ENCODE results near the gene CCDC85A. TPM values are rescaled to one million over a fixed set of nuclear protein-coding genes. Genes with fewer than 3 reads are reported as not detected.

The CCDC85A gene
- total RNA-seq, 2 experiments from 2014 or later = not detected

DNA sequence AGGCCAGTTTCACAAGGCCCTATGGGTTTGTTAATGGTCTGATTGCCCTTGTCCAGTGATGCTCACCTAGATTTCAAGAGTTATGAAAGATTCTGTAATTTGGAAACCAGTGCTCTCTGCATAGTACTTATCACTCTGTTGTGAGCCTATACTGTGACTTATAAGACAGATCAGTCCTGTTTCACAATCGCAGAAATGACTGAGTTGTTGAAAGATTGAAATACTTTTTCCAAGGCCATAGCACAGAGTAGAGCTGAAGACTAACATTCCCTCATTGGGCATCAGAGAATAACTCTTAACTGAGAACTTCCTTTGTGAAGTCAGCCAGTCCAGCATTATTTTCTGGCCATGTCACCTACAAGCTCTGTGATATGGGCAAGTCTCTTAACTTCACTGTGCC lies 44.0 kb downstream of the CCDC85A start:
- Mint-ChIP-seq H3K4me1 (ENCODE audit: low read depth) (no peaks in the 10 kb centered on the region), H3K27me3 (ENCODE audit: low read depth) (no peaks in the 10 kb centered on the region), H3K36me3 (ENCODE audit: low read depth) (no peaks in the 10 kb centered on the region), H3K9me3 (ENCODE audit: insufficient read depth) (no peaks in the 10 kb centered on the region), H3K27ac (no peak overlapping the region), H3K4me3 (no peak overlapping the region)
- DNase-seq = no peak
- ATAC-seq = no peak
- CTCF ChIA-PET = no interaction called here
- POLR2A ChIA-PET = no interaction called here

DNA sequence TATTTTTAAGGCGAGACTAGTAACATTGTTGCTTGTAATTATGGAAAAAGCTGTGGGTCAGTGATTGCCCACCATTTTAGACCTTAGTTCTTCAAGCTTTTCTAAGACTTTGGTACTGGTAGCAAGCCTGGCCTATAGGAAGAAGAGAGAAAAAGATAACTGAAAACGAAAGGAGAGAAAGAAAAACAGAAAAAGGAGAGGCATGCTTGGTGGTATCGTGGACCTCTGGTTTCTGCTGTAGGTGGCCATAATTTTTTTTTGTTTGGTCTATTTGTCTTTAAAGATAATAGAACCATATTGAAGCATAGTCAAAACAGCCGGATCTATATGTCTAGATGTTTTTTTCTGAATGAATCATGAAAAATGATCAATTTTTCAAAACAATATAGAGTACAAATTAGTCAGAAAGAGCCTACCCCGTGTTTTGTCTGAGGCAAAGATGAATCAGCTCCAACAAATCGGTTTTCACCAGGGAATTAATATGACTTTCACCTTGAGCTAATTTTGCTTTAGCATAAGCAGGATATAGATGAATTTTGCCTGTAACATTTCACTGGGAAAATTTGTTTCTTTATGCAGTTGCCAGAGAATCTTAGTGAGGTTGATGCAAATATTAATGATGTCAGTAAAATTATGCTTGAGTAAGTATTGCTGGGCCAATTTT lies 45.7 kb downstream of the CCDC85A start:
- H3K36me3 Mint-ChIP-seq (ENCODE audit: low read depth) = no peaks in the 10 kb centered on the region
- ChIA-PET CTCF (no interaction called here), POLR2A (no interaction called here)
- no peak overlapping the region for H3K27ac Mint-ChIP-seq
- H3K27me3 Mint-ChIP-seq (ENCODE audit: low read depth) = no peaks in the 10 kb centered on the region
- no peaks in the 10 kb centered on the region for H3K9me3 Mint-ChIP-seq (ENCODE audit: insufficient read depth)
- ATAC-seq = no peak
- H3K4me1 Mint-ChIP-seq (ENCODE audit: low read depth) = no peaks in the 10 kb centered on the region
- no peak overlapping the region for H3K4me3 Mint-ChIP-seq
- no peak for DNase-seq

DNA sequence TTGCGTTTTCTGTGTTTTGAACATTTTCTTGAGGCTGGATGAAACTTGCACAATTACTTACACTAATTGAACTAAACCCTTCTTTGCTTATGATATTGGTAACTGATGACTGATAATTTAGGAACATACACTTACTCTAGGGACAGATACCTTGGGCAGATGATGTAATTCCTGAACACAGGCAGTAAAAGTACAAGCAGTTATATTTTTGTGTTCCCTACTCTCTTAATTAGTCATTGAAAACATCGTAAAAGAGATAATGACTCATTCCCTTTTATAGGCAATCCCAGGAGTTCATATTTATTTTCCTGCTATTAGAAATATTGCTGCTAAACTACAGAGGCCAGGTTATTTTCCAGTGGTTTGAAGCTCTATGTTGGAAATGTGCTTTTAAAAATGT lies 46.4 kb downstream of the CCDC85A start:
- DNase-seq (no peak), ATAC-seq (no peak)
- H3K27me3 Mint-ChIP-seq (ENCODE audit: low read depth) = no peaks in the 10 kb centered on the region
- H3K27ac Mint-ChIP-seq = no peak overlapping the region
- H3K4me1 Mint-ChIP-seq (ENCODE audit: low read depth) = no peaks in the 10 kb centered on the region
- no peaks in the 10 kb centered on the region for H3K9me3 Mint-ChIP-seq (ENCODE audit: insufficient read depth)
- no peaks in the 10 kb centered on the region for H3K36me3 Mint-ChIP-seq (ENCODE audit: low read depth)
- H3K4me3 Mint-ChIP-seq = no peak overlapping the region
- ChIA-PET CTCF (no interaction called here), POLR2A (no interaction called here)

DNA sequence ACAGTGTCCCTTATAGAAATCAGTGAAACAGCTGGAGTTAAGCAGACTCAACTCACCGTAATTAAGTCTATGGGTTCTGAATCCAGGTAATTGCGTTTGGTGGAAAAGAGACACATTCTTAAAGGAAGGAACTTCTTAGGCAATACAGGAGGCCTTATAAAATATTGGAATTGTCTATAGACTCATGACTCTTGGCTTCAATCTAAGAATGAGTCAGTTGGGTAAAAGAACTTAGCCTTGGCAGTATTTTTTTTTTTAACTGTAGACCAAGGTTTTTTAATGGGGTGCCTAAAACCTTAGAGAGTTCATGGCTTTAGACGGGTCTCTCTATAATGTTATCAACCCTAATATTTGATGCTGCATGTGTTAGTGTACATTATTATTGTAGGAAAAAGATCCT lies 47.6 kb downstream of the CCDC85A start:
- H3K4me1 Mint-ChIP-seq (ENCODE audit: low read depth) = no peaks in the 10 kb centered on the region
- H3K4me3 Mint-ChIP-seq = no peak overlapping the region
- no peaks in the 10 kb centered on the region for H3K36me3 Mint-ChIP-seq (ENCODE audit: low read depth)
- ATAC-seq (no peak), DNase-seq (no peak)
- H3K27ac Mint-ChIP-seq = no peak overlapping the region
- H3K9me3 Mint-ChIP-seq (ENCODE audit: insufficient read depth) = no peaks in the 10 kb centered on the region
- POLR2A ChIA-PET = no interaction called here
- H3K27me3 Mint-ChIP-seq (ENCODE audit: low read depth) = no peaks in the 10 kb centered on the region
- CTCF ChIA-PET = no interaction called here

DNA sequence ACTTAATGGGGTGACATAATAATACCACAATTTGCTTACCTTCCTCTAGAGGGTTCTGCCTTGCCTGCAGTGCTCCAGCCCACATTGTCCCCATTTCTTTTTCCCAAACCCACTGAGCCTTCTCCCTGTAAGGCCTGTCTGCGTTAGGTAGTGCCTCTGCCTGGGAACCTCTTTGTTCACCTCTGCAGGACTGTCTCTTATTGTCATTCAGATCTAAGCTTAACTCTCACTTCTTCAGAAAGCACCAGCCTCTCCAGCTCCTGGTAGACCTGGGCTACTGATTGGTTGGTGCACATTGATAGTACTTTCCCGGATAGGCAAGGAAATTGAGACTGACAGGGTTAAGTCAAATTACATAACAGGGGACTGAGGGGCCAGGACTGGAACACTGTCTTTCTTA lies 49.1 kb downstream of the CCDC85A start:
- POLR2A ChIA-PET = no interaction called here

DNA sequence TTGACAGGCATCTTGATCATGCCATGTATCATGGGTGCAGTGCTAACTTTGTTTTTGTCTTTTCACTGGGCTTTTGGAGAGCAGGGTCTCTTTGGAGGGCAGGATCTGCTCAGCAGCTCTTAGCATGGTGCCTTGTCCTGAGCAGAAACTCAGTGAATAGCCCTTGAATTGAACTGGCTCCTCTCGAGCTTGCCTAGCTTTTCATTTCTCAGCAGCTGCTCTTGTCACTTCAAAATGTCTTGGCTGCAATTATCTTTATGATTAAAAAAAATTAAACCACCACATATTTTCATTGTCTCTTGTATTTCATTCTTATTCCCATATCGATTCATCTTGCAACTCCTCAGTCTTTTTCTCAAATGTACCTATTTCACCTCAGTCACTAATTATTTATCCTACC lies 50.5 kb downstream of the CCDC85A start:
- H3K27me3 Mint-ChIP-seq (ENCODE audit: low read depth) = no peaks in the 10 kb centered on the region
- no peaks in the 10 kb centered on the region for H3K36me3 Mint-ChIP-seq (ENCODE audit: low read depth)
- POLR2A ChIA-PET = no interaction called here
- DNase-seq (no peak), ATAC-seq (no peak)
- no peak overlapping the region for H3K27ac Mint-ChIP-seq
- H3K4me3 Mint-ChIP-seq = no peak overlapping the region
- H3K9me3 Mint-ChIP-seq (ENCODE audit: insufficient read depth) = no peaks in the 10 kb centered on the region
- no peaks in the 10 kb centered on the region for H3K4me1 Mint-ChIP-seq (ENCODE audit: low read depth)
- CTCF ChIA-PET = no interaction called here

More for the DNA sequence above, 49.1 kb downstream of the CCDC85A start:
- Mint-ChIP-seq H3K4me1 (ENCODE audit: low read depth) (no peaks in the 10 kb centered on the region), H3K27ac (no peak overlapping the region), H3K4me3 (no peak overlapping the region), H3K36me3 (ENCODE audit: low read depth) (no peaks in the 10 kb centered on the region), H3K9me3 (ENCODE audit: insufficient read depth) (no peaks in the 10 kb centered on the region), H3K27me3 (ENCODE audit: low read depth) (no peaks in the 10 kb centered on the region)
- DNase-seq = no peak
- no peak for ATAC-seq
- CTCF ChIA-PET = no interaction called here

DNA sequence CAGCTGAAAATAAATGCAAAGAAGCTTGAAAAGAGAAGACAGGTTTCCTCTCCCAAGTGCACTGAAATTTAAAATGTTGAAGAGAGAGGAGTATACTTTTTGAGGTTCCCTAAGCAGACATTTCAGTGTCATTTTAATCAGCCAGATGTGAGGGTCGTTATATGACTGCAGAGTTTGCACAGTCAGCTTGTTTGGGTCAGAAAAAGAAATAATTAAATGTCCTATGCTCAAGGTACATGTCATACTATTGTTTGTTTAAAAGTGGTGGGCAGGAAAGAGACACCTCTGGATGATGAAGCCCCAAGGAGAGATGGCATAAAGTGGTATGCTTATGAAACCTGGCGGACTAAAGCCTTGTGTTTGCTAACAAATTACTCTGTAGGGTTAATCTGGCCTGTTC lies 55.2 kb downstream of the CCDC85A start:
- CTCF ChIA-PET = no interaction called here
- H3K4me1 Mint-ChIP-seq (ENCODE audit: low read depth) = no peaks in the 10 kb centered on the region
- POLR2A ChIA-PET = no interaction called here
- H3K9me3 Mint-ChIP-seq (ENCODE audit: insufficient read depth) = no peaks in the 10 kb centered on the region
- no peak for DNase-seq
- no peaks in the 10 kb centered on the region for H3K36me3 Mint-ChIP-seq (ENCODE audit: low read depth)
- ATAC-seq = no peak
- no peak overlapping the region for H3K27ac Mint-ChIP-seq
- no peaks in the 10 kb centered on the region for H3K27me3 Mint-ChIP-seq (ENCODE audit: low read depth)
- H3K4me3 Mint-ChIP-seq = no peak overlapping the region

DNA sequence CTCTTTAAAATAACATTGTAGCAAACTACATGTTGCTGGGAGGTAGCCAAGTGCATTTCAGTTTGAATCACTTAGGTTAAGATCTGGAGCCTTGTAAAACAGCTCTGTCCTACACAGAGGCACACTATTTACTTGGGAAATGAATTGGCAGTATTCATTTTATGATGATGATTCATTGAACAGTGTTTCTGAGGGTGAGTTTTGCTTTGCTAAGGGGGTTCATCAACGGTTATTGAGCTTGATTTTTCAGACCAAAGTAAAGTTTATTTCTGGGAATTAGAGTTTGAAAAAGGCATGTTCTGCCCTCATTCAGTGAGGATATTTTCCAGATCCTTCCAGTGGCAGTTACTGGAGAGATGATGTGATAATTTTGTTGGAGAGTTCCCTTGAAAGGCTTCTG lies 55.6 kb downstream of the CCDC85A start:
- ChIA-PET CTCF (no interaction called here), POLR2A (no interaction called here)
- no peak for DNase-seq
- H3K36me3 Mint-ChIP-seq (ENCODE audit: low read depth) = no peaks in the 10 kb centered on the region
- no peak for ATAC-seq
- H3K4me1 Mint-ChIP-seq (ENCODE audit: low read depth) = no peaks in the 10 kb centered on the region
- H3K9me3 Mint-ChIP-seq (ENCODE audit: insufficient read depth) = no peaks in the 10 kb centered on the region
- H3K4me3 Mint-ChIP-seq = no peak overlapping the region
- H3K27me3 Mint-ChIP-seq (ENCODE audit: low read depth) = no peaks in the 10 kb centered on the region
- no peak overlapping the region for H3K27ac Mint-ChIP-seq

DNA sequence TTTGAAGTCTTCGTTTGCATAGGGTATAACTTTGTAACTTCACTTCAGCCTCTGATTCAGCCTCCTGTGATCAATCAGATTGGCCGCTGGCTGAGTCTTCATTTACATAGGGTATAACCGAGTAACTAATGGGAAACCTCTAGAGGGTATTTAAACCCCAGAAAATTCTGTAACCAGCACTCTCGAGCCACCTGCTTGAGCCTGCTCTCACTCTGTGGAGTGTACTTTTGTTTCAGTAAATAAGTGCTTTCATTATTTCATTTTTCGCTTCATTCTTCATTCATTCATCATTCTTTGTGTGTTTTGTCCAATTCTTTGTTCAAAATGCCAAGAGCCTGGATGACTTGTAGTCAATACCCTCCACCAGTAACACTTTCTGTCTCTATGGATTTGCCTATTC lies 56.4 kb downstream of the CCDC85A start:
- Mint-ChIP-seq H3K27me3 (ENCODE audit: low read depth) (no peaks in the 10 kb centered on the region), H3K36me3 (ENCODE audit: low read depth) (no peaks in the 10 kb centered on the region), H3K9me3 (ENCODE audit: insufficient read depth) (no peaks in the 10 kb centered on the region), H3K4me1 (ENCODE audit: low read depth) (no peaks in the 10 kb centered on the region), H3K27ac (no peak overlapping the region), H3K4me3 (no peak overlapping the region)
- POLR2A ChIA-PET = no interaction called here
- ATAC-seq = no peak
- CTCF ChIA-PET = no interaction called here
- DNase-seq = no peak

DNA sequence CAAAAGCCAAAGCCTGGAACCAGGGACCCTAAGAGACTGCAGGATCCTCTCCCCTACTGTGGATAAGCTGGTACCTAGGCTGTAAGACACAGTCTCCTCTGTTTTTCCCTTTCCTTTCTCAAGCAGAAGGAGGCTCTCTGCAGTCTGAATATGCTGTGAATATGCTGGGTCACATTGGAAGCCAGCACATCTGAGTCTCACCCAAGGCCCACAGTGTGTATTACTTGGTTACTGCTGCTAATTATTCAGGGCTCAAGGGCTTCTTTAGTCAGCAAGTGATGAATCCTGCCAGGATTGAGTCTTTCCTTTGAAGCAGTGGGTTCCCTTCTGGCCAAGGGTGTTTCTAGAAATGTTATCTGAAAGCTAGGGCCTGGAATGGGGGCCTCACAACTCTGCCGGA lies 60.7 kb downstream of the CCDC85A start:
- Mint-ChIP-seq H3K27me3 (ENCODE audit: low read depth) (no peaks in the 10 kb centered on the region), H3K9me3 (ENCODE audit: insufficient read depth) (no peaks in the 10 kb centered on the region), H3K36me3 (ENCODE audit: low read depth) (no peaks in the 10 kb centered on the region), H3K27ac (no peak overlapping the region), H3K4me1 (ENCODE audit: low read depth) (no peaks in the 10 kb centered on the region), H3K4me3 (no peak overlapping the region)
- CTCF ChIA-PET = no interaction called here
- POLR2A ChIA-PET = no interaction called here
- DNase-seq (no peak), ATAC-seq (no peak)

DNA sequence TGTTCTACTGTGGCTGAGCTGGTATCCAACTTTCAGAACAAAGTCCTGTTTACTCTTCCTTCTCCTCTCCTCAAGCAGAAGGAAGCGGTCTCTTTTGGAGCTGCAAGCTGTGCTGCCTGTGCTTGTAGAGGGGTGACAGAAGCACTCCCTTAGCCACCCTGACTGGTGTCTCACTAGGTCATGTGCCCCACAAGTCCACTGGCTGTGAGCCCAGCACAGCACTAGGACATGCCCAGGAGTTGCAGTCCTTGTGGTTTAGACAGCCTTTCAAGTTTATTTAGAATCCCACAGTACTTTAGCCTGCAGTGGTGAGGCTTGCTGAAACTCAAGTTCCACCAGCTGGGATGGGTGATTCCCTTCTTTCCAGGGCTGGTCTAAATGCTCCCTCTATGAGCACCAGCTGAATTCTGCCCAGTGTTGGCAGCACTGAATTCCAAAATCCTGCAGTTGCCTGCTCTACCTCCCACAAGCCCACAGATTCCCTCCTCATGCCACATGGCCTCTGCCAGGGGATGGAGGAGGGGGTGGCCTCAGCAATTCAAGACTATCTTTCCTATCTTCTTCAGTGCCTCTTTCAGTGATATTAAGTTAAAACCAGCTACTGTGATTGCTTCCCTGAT lies 61.2 kb downstream of the CCDC85A start:
- no peak for DNase-seq
- ATAC-seq = no peak
- no peak overlapping the region for H3K4me3 Mint-ChIP-seq
- no peaks in the 10 kb centered on the region for H3K36me3 Mint-ChIP-seq (ENCODE audit: low read depth)
- H3K9me3 Mint-ChIP-seq (ENCODE audit: insufficient read depth) = no peaks in the 10 kb centered on the region
- ChIA-PET POLR2A (no interaction called here), CTCF (no interaction called here)
- H3K27ac Mint-ChIP-seq = no peak overlapping the region
- no peaks in the 10 kb centered on the region for H3K27me3 Mint-ChIP-seq (ENCODE audit: low read depth)
- no peaks in the 10 kb centered on the region for H3K4me1 Mint-ChIP-seq (ENCODE audit: low read depth)

DNA sequence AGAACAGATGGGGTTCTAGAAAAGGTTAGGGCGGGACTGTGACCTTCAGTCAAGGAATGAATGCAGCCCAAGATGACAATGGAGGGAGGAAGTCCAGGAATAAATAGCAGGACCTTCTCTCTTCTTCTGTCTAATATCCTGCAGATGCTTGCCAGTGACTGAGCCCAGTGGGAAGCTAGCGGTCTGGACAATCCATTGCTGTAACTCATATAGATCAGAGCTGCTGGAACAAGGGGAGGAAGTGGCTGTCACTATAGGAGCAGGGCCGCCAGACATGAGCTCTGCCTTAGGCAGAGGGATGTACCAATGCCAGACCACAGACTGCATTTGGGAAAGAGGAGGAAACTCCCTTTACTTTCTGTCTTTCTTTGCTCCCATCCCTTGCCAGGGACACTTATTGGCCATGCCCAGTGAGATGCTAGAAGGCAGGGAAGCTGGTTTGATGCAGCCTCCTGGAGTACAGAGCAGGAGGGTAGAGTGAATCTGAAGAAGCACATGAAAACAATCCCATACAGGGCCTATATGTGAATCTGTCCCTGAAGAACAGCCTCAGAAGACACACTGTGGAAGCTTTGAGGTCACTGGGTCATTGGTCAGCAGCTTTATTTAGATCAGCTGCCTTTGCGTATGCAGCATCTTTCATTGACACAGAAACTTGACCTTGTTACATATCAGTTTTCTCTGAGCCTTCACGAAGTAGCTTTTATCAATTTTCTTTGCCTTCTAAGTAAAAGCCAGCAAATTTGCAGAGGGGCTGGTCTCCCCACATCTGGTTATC lies 65.4 kb downstream of the CCDC85A start:
- Mint-ChIP-seq H3K27me3 (ENCODE audit: low read depth) (no peaks in the 10 kb centered on the region), H3K27ac (no peak overlapping the region), H3K36me3 (ENCODE audit: low read depth) (no peaks in the 10 kb centered on the region), H3K9me3 (ENCODE audit: insufficient read depth) (no peaks in the 10 kb centered on the region), H3K4me3 (no peak overlapping the region), H3K4me1 (ENCODE audit: low read depth) (no peaks in the 10 kb centered on the region)
- CTCF ChIA-PET = no interaction called here
- DNase-seq (no peak), ATAC-seq (no peak)
- POLR2A ChIA-PET = no interaction called here
